H9 (cell line): ENCODE measurements around the gene BIVM. TPM values are rescaled to one million over a fixed set of nuclear protein-coding genes. Genes with fewer than 3 reads are reported as not detected.

Experiments used
- DNase-seq: peaks from one replicate; pipeline ENCODE4 v3.0.0-alpha.2; 2017
- H2AFZ ChIP-seq: one replicate; pipeline ENCODE4 v1.6.1; 2013; ENCODE audit warnings: mild to moderate bottlenecking, low read length, control low read depth, moderate library complexity
- H2AK5ac ChIP-seq: 2 replicates; pipeline ENCODE4 v1.6.1; 2013; ENCODE audit warnings: low read length, control low read depth, mixed read lengths; ENCODE audit not compliant: insufficient read length
- H2BK120ac ChIP-seq: one replicate; pipeline ENCODE4 v1.6.1; 2013; ENCODE audit warnings: low read depth, mild to moderate bottlenecking, low read length, control low read depth, inconsistent platforms; ENCODE audit not compliant: poor library complexity, severe bottlenecking
- H2BK12ac ChIP-seq: 2 replicates; pipeline ENCODE4 v1.6.1; 2013; ENCODE audit warnings: low read length, control low read depth, mixed read lengths, low read depth; ENCODE audit not compliant: insufficient read length
- H2BK15ac ChIP-seq: 2 replicates; pipeline ENCODE4 v1.6.1; 2013; ENCODE audit warnings: low read depth, low read length, control low read depth
- H2BK20ac ChIP-seq: one replicate; pipeline ENCODE4 v1.6.1; 2013; ENCODE audit warnings: low read depth, mild to moderate bottlenecking, low read length, control low read depth, inconsistent platforms; ENCODE audit not compliant: poor library complexity, severe bottlenecking
- H2BK5ac ChIP-seq: 2 replicates; pipeline ENCODE4 v1.6.1; 2013; ENCODE audit warnings: low read length, control low read depth, mixed read lengths; ENCODE audit not compliant: insufficient read length
- H3K14ac ChIP-seq: 2 replicates; pipeline ENCODE4 v1.6.1; 2013; ENCODE audit warnings: low read length, control low read depth; ENCODE audit not compliant: insufficient read depth
- H3K18ac ChIP-seq: 2 replicates; pipeline ENCODE4 v1.6.1; 2013; ENCODE audit warnings: low read depth, mild to moderate bottlenecking, mixed read lengths, low read length, control low read depth; ENCODE audit not compliant: insufficient read length
- H3K23ac ChIP-seq: 2 replicates; pipeline ENCODE4 v1.6.1; 2013; ENCODE audit warnings: low read length, control low read depth, mixed read lengths, low read depth; ENCODE audit not compliant: insufficient read length
- H3K23me2 ChIP-seq: 2 replicates; pipeline ENCODE4 v1.6.1; 2013; ENCODE audit warnings: low read depth, mild to moderate bottlenecking, mixed read lengths, low read length, control low read depth; ENCODE audit not compliant: insufficient read length, poor library complexity, severe bottlenecking
- H3K27ac ChIP-seq: 2 replicates; pipeline ENCODE4 v1.5.1; 2013; ENCODE audit warnings: low read length, control low read depth, mixed read lengths, low read depth; ENCODE audit not compliant: insufficient read length
- H3K27me3 ChIP-seq: 2 replicates; pipeline ENCODE4 v1.6.1; 2013; ENCODE audit warnings: low read length, control low read depth, inconsistent platforms; ENCODE audit not compliant: insufficient read depth
- H3K4ac ChIP-seq: 2 replicates; pipeline ENCODE4 v1.6.1; 2013; ENCODE audit warnings: low read depth, mild to moderate bottlenecking, control low read depth, inconsistent platforms, low read length, moderate library complexity
- H3K4me1 ChIP-seq: 2 replicates; pipeline ENCODE4 v1.6.1; 2013; ENCODE audit warnings: low read length, control low read depth, inconsistent platforms; ENCODE audit not compliant: insufficient read depth
- H3K4me2 ChIP-seq: 2 replicates; pipeline ENCODE4 v1.6.1; 2013; ENCODE audit warnings: low read length, control low read depth, mixed read lengths; ENCODE audit not compliant: insufficient read length, insufficient read depth
- H3K56ac ChIP-seq: 2 replicates; pipeline ENCODE4 v1.6.1; 2013; ENCODE audit warnings: low read depth, mild to moderate bottlenecking, mixed read lengths, low read length, control low read depth; ENCODE audit not compliant: insufficient read length
- H3K79me1 ChIP-seq: 2 replicates; pipeline ENCODE4 v1.6.1; 2013; ENCODE audit warnings: low read depth, mild to moderate bottlenecking, moderate library complexity, low read length, control low read depth, inconsistent platforms; ENCODE audit not compliant: insufficient read depth, poor library complexity, severe bottlenecking
- H3K79me2 ChIP-seq: 2 replicates; pipeline ENCODE4 v1.6.1; 2013; ENCODE audit warnings: low read length, control low read depth, inconsistent platforms; ENCODE audit not compliant: insufficient read depth
- H3K9ac ChIP-seq: 2 replicates; pipeline ENCODE4 v1.6.1; 2013; ENCODE audit warnings: low read length, control low read depth, mixed read lengths; ENCODE audit not compliant: insufficient read length; ENCODE audit errors: extremely low read depth
- H3K9me3 ChIP-seq: one replicate; pipeline ENCODE4 v1.6.1; 2013; ENCODE audit warnings: low read depth, low read length, inconsistent platforms; ENCODE audit not compliant: control insufficient read depth
- H3T11ph ChIP-seq: one replicate; pipeline ENCODE4 v1.6.1; 2013; ENCODE audit warnings: mild to moderate bottlenecking, low read length, control low read depth, inconsistent platforms
- H4K20me1 ChIP-seq: one replicate; pipeline ENCODE4 v1.6.1; 2013; ENCODE audit not compliant: control insufficient read depth, insufficient read length, insufficient read depth
- H4K5ac ChIP-seq: 2 replicates; pipeline ENCODE4 v1.6.1; 2013; ENCODE audit warnings: low read depth, mild to moderate bottlenecking, mixed read lengths, low read length, control low read depth; ENCODE audit not compliant: insufficient read length
- H4K8ac ChIP-seq: replicated peaks from 2 replicates; pipeline ENCODE4 v1.6.1; 2013; ENCODE audit warnings: low read length, control low read depth, mixed read lengths, low read depth; ENCODE audit not compliant: insufficient read length
- H4K91ac ChIP-seq: 2 replicates; pipeline ENCODE4 v1.6.1; 2013; ENCODE audit warnings: low read depth, mild to moderate bottlenecking, moderate library complexity, mixed read lengths, low read length, control low read depth; ENCODE audit not compliant: insufficient read length
- H3K27ac Mint-ChIP-seq, 3 experiments: 2 replicates in 2 of 3; 3 replicates in 1 of 3; pipeline ENCODE4 v1.8.0; 2020 to 2021; ENCODE audit warnings: mixed read lengths in 3 of 3, mild to moderate bottlenecking in 1 of 3, moderate library complexity in 1 of 3
- H3K27me3 Mint-ChIP-seq: 2 replicates; pipeline ENCODE4 v1.8.0; 2021; ENCODE audit warnings: low read depth, mild to moderate bottlenecking, moderate library complexity, mixed read lengths
- H3K36me3 Mint-ChIP-seq, 3 experiments: 2 replicates in 2 of 3; 3 replicates in 1 of 3; pipeline ENCODE4 v1.8.0; 2020 to 2021; ENCODE audit warnings: low read depth in 3 of 3, mixed read lengths in 3 of 3; ENCODE audit not compliant: insufficient read depth in 1 of 3
- H3K4me1 Mint-ChIP-seq, 2 experiments: 2 replicates each; pipeline ENCODE4 v1.8.0; 2020; ENCODE audit warnings: mixed read lengths in 2 of 2
- H3K4me3 Mint-ChIP-seq, 2 experiments: 2 replicates in 1 of 2; 3 replicates in 1 of 2; pipeline ENCODE4 v1.8.0; 2020 to 2021; ENCODE audit warnings: mild to moderate bottlenecking in 2 of 2, mixed read lengths in 2 of 2, moderate library complexity in 1 of 2
- H3K9me3 Mint-ChIP-seq, 2 experiments: 2 replicates in 1 of 2; 3 replicates in 1 of 2; pipeline ENCODE4 v1.8.0; 2020; ENCODE audit warnings: mild to moderate bottlenecking in 2 of 2, mixed read lengths in 2 of 2, moderate library complexity in 1 of 2
- CTCF ChIP-seq: fragments of 200-600 bp; sonication (generic); conservative IDR thresholded peaks from 3 replicates; pipeline ENCODE4 v1.8.0; 2021; ENCODE audit warnings: antibody characterized with exemption, mild to moderate bottlenecking
- WGBS: extraction: QIAGEN DNeasy Blood & Tissue Kit; methylation state at CpG from one replicate; pipeline ENCODE4 v1.1.7; 2013; ENCODE audit warnings: missing lambda C conversion rate, low lambda C conversion rate, mixed read lengths; ENCODE audit not compliant: insufficient read length; ENCODE audit errors: extremely low coverage; 5-methylcytosine and 5-hydroxymethylcytosine counted together
- total RNA-seq: library from RNA; stranded (reverse); gene quantifications from 2 replicates; pipeline ENCODE4 v1.2.1, GENCODE V29; 2021

Gene BIVM
- total RNA-seq, 1 experiment from 2014 or later = 9.0 TPM

GRCh38 chr13:102872131-102872530 lies 73.2 kb downstream of the BIVM start:
- no peaks in the 10 kb centered on the region for H3K9me3 ChIP-seq
- H4K91ac ChIP-seq = no peak overlapping the region
- no peaks in the 10 kb centered on the region for H3K79me2 ChIP-seq
- H4K5ac ChIP-seq = no peak overlapping the region
- Mint-ChIP-seq H3K27me3 (no peaks in the 10 kb centered on the region), H3K4me3 (no peak overlapping the region), H3K36me3 (peaks cover 5 to 37% (median 26%) of the 10 kb centered on the region in 3 experiments; a peak in 6 of 7 replicates), H3K4me1 (peaks cover 15 to 17% of the 10 kb centered on the region in 2 experiments), H3K27ac (no peak overlapping the region), H3K9me3 (no peaks in the 10 kb centered on the region)
- no peaks in the 10 kb centered on the region for H3K27me3 ChIP-seq
- H3K18ac ChIP-seq = no peak overlapping the region
- no peak overlapping the region for H3K9ac ChIP-seq
- no peak overlapping the region for H4K8ac ChIP-seq
- no peak overlapping the region for H2BK20ac ChIP-seq
- no peaks in the 10 kb centered on the region for H4K20me1 ChIP-seq
- H3K23ac ChIP-seq = no peak overlapping the region
- H3K4me1 ChIP-seq = no peaks in the 10 kb centered on the region
- no peak overlapping the region for H3K4me2 ChIP-seq
- no peaks in the 10 kb centered on the region for H3K79me1 ChIP-seq
- no peak overlapping the region for H3K14ac ChIP-seq
- H2AK5ac ChIP-seq = no peak overlapping the region
- H3T11ph ChIP-seq = no peak overlapping the region
- H3K27ac ChIP-seq = no peak overlapping the region
- H2BK120ac ChIP-seq = no peak overlapping the region
- H3K4ac ChIP-seq = no peak overlapping the region
- no peak for DNase-seq
- H2BK15ac ChIP-seq = no peak overlapping the region
- H2BK12ac ChIP-seq = no peak overlapping the region
- no peak overlapping the region for H3K56ac ChIP-seq
- WGBS = no CpG with 5 or more reads among the region's 7 CpGs
- H2AFZ ChIP-seq = no peak overlapping the region
- TF ChIP-seq CTCF = no peak
- no peak overlapping the region for H2BK5ac ChIP-seq
- H3K23me2 ChIP-seq = no peaks in the 10 kb centered on the region
